Loucy (cell line): ENCODE measurements around the gene TNFRSF1B.

Experiments used
- H2AFZ ChIP-seq: fragments of 200-600 bp; sonication (generic); 2 replicates; pipeline ENCODE4 v1.6.0; 2016; ENCODE audit warnings: antibody characterized with exemption, mild to moderate bottlenecking, low read length, moderate library complexity
- H3F3A ChIP-seq: fragments of 200-600 bp; 2 replicates; pipeline ENCODE4 v1.6.0; 2016; ENCODE audit warnings: antibody characterized with exemption, low read depth, mild to moderate bottlenecking
- H3K27me3 ChIP-seq: fragments of 200-600 bp; sonication (generic); 2 replicates; pipeline ENCODE4 v1.6.1; 2014; ENCODE audit warnings: low read length, mild to moderate bottlenecking; ENCODE audit not compliant: insufficient read depth, poor library complexity, severe bottlenecking
- H3K36me3 ChIP-seq: fragments of 200-600 bp; sonication (generic); 2 replicates; pipeline ENCODE4 v1.6.1; 2016; ENCODE audit warnings: low read length; ENCODE audit not compliant: insufficient read depth
- H3K4me1 ChIP-seq: fragments of 200-600 bp; sonication (generic); 2 replicates; pipeline ENCODE4 v1.5.1; 2014; ENCODE audit warnings: low read length, mild to moderate bottlenecking; ENCODE audit not compliant: insufficient read depth, poor library complexity, severe bottlenecking
- H3K4me2 ChIP-seq: fragments of 200-600 bp; sonication (generic); 2 replicates; pipeline ENCODE4 v1.6.0; 2014; ENCODE audit warnings: antibody characterized with exemption, low read length, low read depth, mild to moderate bottlenecking; ENCODE audit not compliant: poor library complexity, severe bottlenecking
- H3K4me3 ChIP-seq: fragments of 200-600 bp; sonication (generic); 2 replicates; pipeline ENCODE4 v1.5.1; 2014; ENCODE audit warnings: low read length, mild to moderate bottlenecking, mixed read lengths; ENCODE audit not compliant: poor library complexity, severe bottlenecking
- H3K79me2 ChIP-seq: fragments of 200-600 bp; sonication (generic); 2 replicates; pipeline ENCODE4 v1.6.1; 2014; ENCODE audit warnings: low read length; ENCODE audit not compliant: insufficient read depth
- H3K9ac ChIP-seq: fragments of 200-600 bp; sonication (generic); 2 replicates; pipeline ENCODE4 v1.6.0; 2014; ENCODE audit warnings: mild to moderate bottlenecking, low read depth, low read length, moderate library complexity; ENCODE audit not compliant: poor library complexity, severe bottlenecking
- H3K9me2 ChIP-seq: fragments of 200-600 bp; sonication (generic); replicated peaks from 2 replicates; pipeline ENCODE4 v1.6.1; 2016; ENCODE audit warnings: low read depth, low read length, mixed read lengths
- H3K9me3 ChIP-seq: fragments of 200-600 bp; sonication (generic); 2 replicates; pipeline ENCODE4 v1.6.1; 2014; ENCODE audit warnings: mild to moderate bottlenecking, antibody characterized with exemption, low read length, low read depth; ENCODE audit not compliant: insufficient read depth
- H4K20me1 ChIP-seq: fragments of 200-600 bp; sonication (generic); 2 replicates; pipeline ENCODE4 v1.6.0; 2014; ENCODE audit warnings: antibody characterized with exemption, low read length, mild to moderate bottlenecking; ENCODE audit not compliant: insufficient read depth, poor library complexity, severe bottlenecking
- CTCF ChIP-seq: fragments of 200-600 bp; sonication (generic); conservative IDR thresholded peaks from 2 replicates; pipeline ENCODE4 v1.5.1; 2014; ENCODE audit warnings: mild to moderate bottlenecking, antibody characterized with exemption, low read length
- EZH2phosphoT487 ChIP-seq: fragments of 200-600 bp; IDR thresholded peaks from 2 replicates; pipeline ENCODE4 v1.6.1; 2018; ENCODE audit warnings: antibody characterized with exemption, mild to moderate bottlenecking, moderate library complexity, borderline replicate concordance

TNFRSF1B gene

GRCh38 chr1:12165342-12165741 is 1.4 kb upstream of the TNFRSF1B start:
- no peak overlapping the region for H2AFZ ChIP-seq
- peaks cover 9% of the 10 kb centered on the region for H4K20me1 ChIP-seq
- H3K4me2 ChIP-seq = no peak overlapping the region
- no peaks in the 10 kb centered on the region for H3K9me3 ChIP-seq
- H3K9me2 ChIP-seq = no peaks in the 10 kb centered on the region
- H3K4me1 ChIP-seq = peaks cover 76% of the 10 kb centered on the region
- H3K79me2 ChIP-seq = peaks cover 36% of the 10 kb centered on the region; the same call in 1 of the 2 replicates
- H3F3A ChIP-seq = no peaks in the 10 kb centered on the region; the same call in 1 of the 2 replicates
- H3K4me3 ChIP-seq = no peak overlapping the region
- no peaks in the 10 kb centered on the region for H3K27me3 ChIP-seq
- TF ChIP-seq EZH2phosphoT487 (no peak), CTCF (no peak)
- H3K9ac ChIP-seq = no peak overlapping the region
- no peaks in the 10 kb centered on the region for H3K36me3 ChIP-seq

GRCh38 chr1:12167493-12168429 is 970 bp downstream of the TNFRSF1B start:
- Histone ChIP-seq H3K4me1 (peaks cover 62% of the 10 kb centered on the region), H2AFZ (peak overlapping the region; percentile 24; the same call in 1 of the 2 replicates), H3K4me3 (peak overlapping the region; percentile 81), H3F3A (no peaks in the 10 kb centered on the region; the same call in 1 of the 2 replicates), H3K36me3 (no peaks in the 10 kb centered on the region), H3K9me2 (no peaks in the 10 kb centered on the region), H4K20me1 (peaks cover 9% of the 10 kb centered on the region), H3K27me3 (no peaks in the 10 kb centered on the region), H3K9me3 (no peaks in the 10 kb centered on the region), H3K79me2 (peaks cover 49% of the 10 kb centered on the region), H3K9ac (peak overlapping the region; percentile 75), H3K4me2 (peak overlapping the region; percentile 91)
- TF ChIP-seq CTCF (no peak), EZH2phosphoT487 (no peak)

DNA sequence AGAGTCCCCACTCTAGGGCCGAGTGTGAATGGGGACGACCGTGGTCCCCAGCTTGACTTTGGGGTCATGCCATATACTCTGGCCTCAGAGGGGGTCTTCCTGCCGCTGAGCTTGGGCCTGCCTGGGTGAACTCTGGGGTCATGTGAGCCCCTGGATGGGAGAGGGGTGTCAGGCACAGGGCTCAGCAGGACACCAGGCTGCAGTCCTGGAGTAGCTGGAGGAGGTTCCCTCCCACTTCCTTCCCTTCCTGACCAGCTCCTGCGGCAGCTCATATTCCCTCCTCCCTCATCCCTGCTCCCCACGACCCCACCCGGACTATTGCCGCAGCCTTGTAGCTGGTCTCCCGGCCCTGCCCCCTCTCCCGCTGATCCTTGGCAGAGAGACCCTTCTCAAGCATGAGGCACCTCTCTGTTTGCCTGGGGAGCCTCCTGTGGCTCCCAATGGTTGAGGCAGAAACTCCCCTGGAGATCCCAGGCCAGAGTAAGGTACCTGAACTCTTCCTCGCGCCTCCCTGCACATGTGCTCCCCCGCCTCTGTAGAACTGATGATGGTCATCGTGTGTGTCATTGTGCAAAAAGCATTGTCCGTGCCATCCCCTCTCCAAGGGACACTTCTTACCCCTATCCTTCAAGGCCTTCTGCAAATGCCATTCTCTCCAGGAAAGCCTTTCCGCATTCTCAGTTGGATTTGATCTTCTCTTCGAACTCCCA is 1.8 kb downstream of the TNFRSF1B start:
- H3K79me2 ChIP-seq = peaks cover 58% of the 10 kb centered on the region
- no peaks in the 10 kb centered on the region for H3K9me3 ChIP-seq
- no peaks in the 10 kb centered on the region for H3K36me3 ChIP-seq
- peak overlapping the region; percentile 75 for H3K9ac ChIP-seq
- no peak for TF ChIP-seq CTCF
- no peak for TF ChIP-seq EZH2phosphoT487
- peak overlapping the region; percentile 91 for H3K4me2 ChIP-seq
- peaks cover 62% of the 10 kb centered on the region for H3K4me1 ChIP-seq
- H4K20me1 ChIP-seq = peaks cover 9% of the 10 kb centered on the region
- no peaks in the 10 kb centered on the region for H3K27me3 ChIP-seq
- H3K4me3 ChIP-seq = peak overlapping the region; percentile 81
- H3K9me2 ChIP-seq = no peaks in the 10 kb centered on the region
- no peak overlapping the region for H2AFZ ChIP-seq
- peaks cover 3% of the 10 kb centered on the region; the same call in 1 of the 2 replicates for H3F3A ChIP-seq
